ENCODE results near the gene MT4.

The MT4 gene

GRCh38 chr16:56617212-56618085 lies 52.6 kb downstream of the MT4 start:
- no peaks in the 10 kb centered on the region for H3K9me3 ChIP-seq (ENCODE audit: low read depth, low read length)

GRCh38 chr16:56618138-56618537 lies 53.3 kb downstream of the MT4 start:
- no peaks in the 10 kb centered on the region for H3K36me3 ChIP-seq (ENCODE audit: insufficient read depth, low read length)
- H3K9ac ChIP-seq (ENCODE audit: insufficient read length) = no peak overlapping the region
- TF ChIP-seq POLR2AphosphoS5 (IDR thresholded peaks at IDR 0.05; ENCODE audit: borderline replicate concordance, low read depth, low read length) (no peak), EZH2 (IDR thresholded peaks at IDR 0.05) (no peak), FOXP2 (optimal IDR thresholded peaks at IDR 0.05; ENCODE audit: control extremely low read depth, extremely low read length, insufficient read depth) (no peak)
- DNase-seq (ENCODE audit: low read depth, low spot score) = no peak
- no peak overlapping the region for H3K4me3 ChIP-seq
- no peak overlapping the region for H3K27ac ChIP-seq
- no peaks in the 10 kb centered on the region for H3K9me3 ChIP-seq (ENCODE audit: low read depth, low read length)

More at GRCh38 chr16:56617212-56618085, 52.6 kb downstream of the MT4 start:
- H3K27ac ChIP-seq = no peak overlapping the region
- H3K9ac ChIP-seq (ENCODE audit: insufficient read length) = no peak overlapping the region
- no peaks in the 10 kb centered on the region for H3K36me3 ChIP-seq (ENCODE audit: insufficient read depth, low read length)
- H3K4me3 ChIP-seq = no peak overlapping the region
- no peak for TF ChIP-seq POLR2AphosphoS5 (IDR thresholded peaks at IDR 0.05; ENCODE audit: borderline replicate concordance, low read depth, low read length)
- DNase-seq (ENCODE audit: low read depth, low spot score) = no peak

Measured in SK-N-MC (cell line).